SK-N-SH treated with all-trans-retinoic acid at 6 μM for 48 hours (cell line): Measurements from ENCODE around the gene FOXF2.

ENCODE experiments used
- ESRRG ChIP-seq: fragments of 250-450 bp; sonication (Bioruptor Pico); IDR thresholded peaks from 2 replicates; pipeline ENCODE4 v1.6.1; 2021; ENCODE audit warnings: mild to moderate bottlenecking
- OSR1 ChIP-seq: fragments of 250-450 bp; sonication (Bioruptor Pico); IDR thresholded peaks from 2 replicates; pipeline ENCODE4 v1.8.0; 2022; ENCODE audit warnings: moderate library complexity, mild to moderate bottlenecking, inconsistent platforms

DNA sequence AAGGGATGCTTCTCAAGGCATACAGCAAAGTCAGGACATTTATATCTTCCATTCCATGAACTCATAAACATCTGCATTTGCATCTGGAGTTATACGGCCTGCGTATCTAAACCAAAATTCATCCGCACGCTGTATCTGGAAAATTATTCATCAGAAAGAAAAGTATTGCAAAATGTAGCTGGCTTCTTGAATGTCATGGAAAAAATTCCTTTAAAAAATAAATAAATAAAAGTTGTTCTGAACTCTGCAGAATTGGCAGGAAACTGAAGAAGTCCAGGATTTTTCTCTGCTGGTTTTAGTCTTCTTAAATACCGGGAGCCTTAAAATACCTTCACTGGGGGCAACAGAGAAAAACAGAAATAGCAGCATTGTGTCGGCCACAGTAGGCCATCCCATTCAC is 23.7 kb upstream of the FOXF2 start:
- no peak for TF ChIP-seq OSR1 (CRISPR knock-in tag)
- TF ChIP-seq ESRRG: no peak
